OCI-LY3 (cell line): Measurements from ENCODE around the gene THRB.

Source experiments
- CTCF ChIP-seq: fragments of 200-600, 300-600 bp; sonication (generic); IDR thresholded peaks from 2 replicates; pipeline ENCODE4 v1.5.1; 2014; ENCODE audit warnings: antibody characterized with exemption, low read length, low read depth
- EZH2phosphoT487 ChIP-seq: fragments of 200-600 bp; shearing (Covaris generic); IDR thresholded peaks from 2 replicates; pipeline ENCODE4 v1.6.1; 2018; ENCODE audit warnings: antibody characterized with exemption, mixed run types, low read depth

- TF ChIP-seq CTCF (no peak), EZH2phosphoT487 (no peak)
These were observed 44.2 kb upstream of the THRB start for GRCh38 chr3:24538891-24539290.
